Ramos (cell line): ENCODE data around the gene MCL1.
"Not testable (repeated sequence)": the region's sequence is repeated elsewhere in the genome, so short reads cannot be mapped to it uniquely, and the experiment has no call there.

Source experiments
- in situ Hi-C: fragments of 300-500 bp; cut with MboI; formaldehyde crosslinking; loops from one replicate; pipeline ENCODE4 v1.14.3; 2022; ENCODE audit warnings: low sequenced_read_pairs; ENCODE audit not compliant: unreplicated experiment

Gene MCL1

DNA sequence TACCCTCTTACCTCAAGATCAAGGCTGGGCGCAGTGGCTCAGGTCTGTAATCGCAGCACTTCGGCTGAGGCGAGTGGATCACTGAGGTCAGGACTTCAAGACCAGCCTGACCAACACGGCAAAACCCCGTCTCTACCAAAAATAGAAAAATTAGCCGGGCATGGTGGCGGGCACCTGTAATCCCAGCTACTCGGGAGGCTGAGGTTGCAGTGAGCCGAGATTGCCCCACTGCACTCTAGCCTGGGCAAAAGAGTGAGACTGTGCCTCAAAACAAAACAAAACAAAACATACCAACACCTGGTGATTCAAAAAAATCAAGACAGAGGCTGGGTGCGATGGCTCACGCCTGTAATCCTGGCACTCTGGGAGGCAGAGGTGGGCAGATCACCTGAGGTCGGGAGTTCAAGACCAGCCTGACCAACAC lies 5.8 kb downstream of the MCL1 start:
- in situ Hi-C loops = not testable (repeated sequence)

DNA sequence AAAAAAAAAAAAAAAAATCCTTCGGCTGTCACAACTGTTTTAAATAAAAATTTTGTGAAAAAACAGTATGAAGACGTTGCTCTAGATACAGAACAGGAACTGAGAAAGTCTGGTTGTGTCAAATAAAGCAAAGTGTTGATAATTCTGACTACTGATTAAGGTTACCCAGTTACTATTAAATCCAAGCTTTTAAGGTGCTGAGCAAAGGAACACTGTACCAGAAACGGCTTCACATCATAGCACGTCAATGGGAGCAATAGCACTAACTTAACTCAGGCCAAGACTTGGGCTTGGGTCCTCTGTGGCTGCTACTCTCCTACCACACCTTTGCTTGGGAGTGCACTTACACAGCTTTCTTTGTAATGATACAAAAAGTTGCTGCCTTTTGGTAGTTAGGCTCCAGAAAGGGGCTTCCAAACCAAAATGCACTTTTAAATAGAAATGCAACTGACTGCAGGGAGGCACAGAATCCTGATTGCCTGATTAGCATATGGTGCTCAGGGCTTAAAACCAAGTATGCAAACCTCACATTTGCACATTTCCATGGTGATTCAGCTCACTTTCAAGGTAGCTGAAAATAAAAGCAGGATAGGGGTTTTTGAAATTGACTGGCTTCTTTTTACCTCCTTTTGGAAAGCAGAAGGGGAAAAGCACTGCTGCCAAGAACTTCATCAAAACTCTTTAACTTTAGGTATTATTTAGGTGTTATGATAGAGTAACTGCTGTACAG lies 6.3 kb downstream of the MCL1 start:
- in situ Hi-C loops = no loop called here

DNA sequence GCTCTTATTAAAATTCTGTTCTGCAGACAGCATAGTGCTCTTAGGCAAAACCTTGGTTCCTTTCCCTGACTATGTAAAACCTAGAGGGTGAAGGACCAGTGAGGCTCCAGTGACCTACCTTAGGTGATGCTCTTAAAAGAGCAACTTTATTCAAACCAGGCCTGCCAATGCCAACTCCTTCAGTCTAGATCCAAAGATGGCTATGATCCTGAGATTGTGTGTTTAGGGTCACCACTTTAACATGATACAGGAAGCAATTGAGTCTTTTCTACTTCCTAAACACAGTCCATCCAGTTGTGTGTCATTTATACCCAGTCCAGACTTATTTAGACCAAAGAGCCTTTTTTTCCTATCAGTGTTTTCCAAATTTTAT lies 10.8 kb downstream of the MCL1 start:
- in situ Hi-C loops = no loop called here

DNA sequence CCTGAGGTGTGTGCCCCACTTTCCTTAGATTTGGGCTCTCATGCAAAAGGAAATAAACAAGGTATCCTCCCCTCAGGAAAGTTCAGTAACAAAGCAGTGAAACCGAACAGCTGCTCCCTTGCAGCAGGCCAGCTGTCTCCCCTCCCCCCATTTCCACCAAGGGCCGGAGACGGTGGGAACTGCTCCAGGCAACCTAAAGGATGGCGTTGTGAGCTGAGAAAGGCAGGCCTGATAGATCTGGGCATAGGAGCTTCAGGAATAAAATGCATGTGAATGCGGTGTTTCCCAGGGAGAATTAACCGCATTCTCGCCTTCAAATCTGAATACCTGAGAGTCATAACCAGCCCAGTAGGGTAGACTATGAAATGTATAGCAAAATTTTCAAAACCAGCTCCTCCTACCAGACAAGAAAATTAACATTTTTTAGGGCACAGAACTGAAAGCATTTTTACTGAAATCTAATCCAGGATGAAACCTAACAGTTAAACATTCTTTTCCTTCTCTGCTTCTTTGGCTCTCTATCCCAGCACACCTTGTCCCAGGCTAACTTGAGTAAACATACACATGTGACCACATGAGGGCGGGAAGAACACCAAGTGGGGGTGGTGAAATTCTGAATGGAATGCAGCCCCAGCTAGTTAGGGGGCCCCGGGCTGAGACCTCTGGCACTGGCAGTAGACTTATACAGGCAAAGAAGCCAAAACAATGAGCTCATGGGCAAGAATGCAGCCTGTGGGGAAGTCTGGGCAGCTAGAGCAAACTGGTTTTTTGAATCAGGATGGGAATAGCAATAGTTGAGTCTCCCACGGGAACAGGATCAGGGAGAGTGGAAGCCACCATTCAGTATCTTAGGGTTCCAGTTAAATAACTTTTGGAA lies 11.5 kb downstream of the MCL1 start:
- in situ Hi-C loops = no loop called here

DNA sequence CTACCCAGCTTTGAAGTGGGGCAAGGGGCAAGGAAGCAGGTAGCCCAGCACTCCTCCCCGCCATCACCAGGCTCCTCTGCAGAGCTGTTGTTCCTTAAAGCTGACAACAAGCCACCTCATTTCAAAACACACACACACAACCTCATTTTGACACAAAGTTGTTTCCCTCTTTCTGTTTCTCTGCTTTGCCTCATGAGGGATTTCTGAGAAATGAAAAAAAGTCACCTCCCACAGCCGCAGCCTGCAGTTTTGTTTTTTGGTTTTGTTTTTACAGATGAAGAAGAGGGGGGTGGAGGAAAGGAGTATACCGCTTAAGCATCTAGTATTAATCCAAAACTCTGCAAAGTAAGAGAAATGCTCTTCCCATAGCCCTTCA lies 12.1 kb downstream of the MCL1 start:
- in situ Hi-C loops = no loop called here

DNA sequence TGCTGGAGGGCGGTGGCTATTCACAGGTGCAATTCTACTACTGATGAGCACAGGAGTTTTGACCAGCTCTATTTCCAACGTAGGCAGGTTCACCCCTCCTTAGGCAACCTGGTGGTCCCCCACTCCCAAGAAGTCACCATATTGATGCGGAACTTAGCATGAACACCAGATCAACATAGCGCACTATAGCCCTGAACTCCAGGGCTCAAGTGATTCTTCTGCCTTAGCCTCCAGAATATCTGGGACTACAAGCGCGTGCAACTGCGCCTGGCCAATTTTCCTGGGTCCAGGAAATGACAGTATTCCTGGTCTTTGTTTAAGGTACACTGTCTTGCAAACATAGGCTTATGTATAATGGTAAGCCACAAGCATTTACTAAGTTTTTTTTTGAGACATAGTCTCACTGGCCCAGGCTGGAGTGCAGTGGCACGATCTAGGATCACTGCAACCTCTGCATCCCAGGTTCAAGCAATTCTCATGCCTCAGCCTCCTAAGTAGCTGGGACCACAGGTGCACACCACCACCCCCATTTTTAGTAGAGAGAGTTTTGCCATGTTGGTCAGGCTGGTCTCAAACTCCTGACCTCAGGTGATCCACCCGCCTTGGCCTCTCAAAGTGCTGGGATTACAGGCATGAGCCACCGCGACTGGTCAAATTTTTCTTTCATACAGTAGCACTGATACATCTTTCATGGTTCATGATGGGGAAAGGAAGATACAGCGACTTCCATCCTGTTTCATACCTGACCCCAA lies 12.6 kb downstream of the MCL1 start:
- in situ Hi-C loops = no loop called here

DNA sequence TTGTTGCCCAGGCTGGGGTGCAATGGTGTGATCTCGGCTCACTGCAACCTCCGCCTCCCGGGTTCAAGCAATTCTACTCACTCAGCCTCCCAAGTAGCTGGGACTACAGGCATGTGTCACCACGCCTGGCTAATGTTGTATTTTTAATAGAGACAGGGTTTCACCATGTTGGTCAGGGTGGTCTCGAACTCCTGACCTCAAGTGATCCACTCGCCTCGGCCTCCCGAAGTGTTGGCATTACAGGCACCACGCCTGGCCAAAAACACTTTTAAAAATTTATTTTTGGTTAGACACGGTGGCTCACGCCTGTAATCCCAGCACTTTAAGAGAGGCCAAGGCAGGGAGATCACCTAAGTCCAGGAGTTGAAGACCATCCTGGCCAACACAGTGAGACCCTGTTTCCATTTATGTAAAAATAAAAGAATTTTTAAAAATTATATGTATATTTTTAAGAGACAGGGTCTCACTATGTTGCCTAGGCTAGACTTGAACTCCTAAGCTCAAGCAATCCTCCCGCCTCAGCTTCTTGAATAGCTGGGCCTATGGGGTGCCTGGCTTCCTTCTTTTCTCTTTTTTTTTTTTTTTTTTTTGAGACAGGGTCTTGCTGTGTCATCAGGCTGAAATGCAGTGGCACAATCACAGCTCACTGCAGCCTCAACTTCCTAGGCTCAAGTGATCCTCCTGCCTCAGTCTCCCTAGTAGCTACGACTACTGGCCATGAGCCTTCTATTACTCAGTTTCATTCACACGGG lies 14.0 kb downstream of the MCL1 start:
- in situ Hi-C loops = not testable (repeated sequence)

DNA sequence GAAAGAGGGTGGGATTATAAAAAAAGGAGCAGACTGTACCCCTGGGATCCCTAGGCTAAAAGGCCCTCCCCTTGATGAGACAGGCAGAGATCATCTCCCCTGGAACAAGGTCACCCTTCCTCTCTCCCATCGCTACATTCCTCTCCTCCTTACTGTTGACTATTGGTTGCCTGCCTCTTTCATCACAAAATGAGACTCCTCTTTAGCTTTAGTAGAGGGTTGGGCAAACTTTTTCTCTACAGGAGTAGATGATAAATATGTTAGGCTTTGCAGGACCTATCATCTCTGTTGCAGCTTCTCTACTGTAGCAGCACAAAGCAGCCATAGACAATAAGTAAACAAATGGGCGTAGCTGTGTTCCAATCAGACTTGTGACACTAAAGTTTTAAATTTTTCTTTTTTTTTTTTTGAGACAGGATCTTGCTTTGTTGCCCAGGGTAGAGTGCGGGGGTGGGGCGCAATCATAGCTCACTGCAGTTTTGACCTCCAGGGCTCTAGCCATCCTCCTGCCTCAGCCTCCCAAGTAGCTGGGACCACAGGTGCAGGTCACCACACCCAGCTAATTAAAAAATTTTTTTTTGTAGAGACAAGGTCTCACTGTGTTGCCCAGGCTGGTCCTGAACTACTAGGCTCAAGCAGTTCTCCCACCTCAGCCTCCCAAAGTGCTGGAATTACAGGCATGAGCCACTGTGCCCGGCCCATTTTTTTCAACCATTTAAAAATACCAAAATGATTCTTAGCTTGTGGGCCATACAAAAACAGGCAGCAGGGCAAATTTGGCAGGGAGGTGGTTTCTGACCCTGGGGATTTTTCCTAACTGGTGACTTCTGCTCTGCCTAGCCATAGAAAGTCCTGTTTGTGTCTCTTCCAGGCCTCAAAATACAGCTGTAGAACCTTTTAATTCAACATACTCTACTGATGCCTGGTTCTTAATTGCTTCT lies 15.1 kb downstream of the MCL1 start:
- in situ Hi-C loops = loop anchor here (5.0 kb wide), 1 partner anchor 53 kb away; no protein-coding TSS in a partner anchor

DNA sequence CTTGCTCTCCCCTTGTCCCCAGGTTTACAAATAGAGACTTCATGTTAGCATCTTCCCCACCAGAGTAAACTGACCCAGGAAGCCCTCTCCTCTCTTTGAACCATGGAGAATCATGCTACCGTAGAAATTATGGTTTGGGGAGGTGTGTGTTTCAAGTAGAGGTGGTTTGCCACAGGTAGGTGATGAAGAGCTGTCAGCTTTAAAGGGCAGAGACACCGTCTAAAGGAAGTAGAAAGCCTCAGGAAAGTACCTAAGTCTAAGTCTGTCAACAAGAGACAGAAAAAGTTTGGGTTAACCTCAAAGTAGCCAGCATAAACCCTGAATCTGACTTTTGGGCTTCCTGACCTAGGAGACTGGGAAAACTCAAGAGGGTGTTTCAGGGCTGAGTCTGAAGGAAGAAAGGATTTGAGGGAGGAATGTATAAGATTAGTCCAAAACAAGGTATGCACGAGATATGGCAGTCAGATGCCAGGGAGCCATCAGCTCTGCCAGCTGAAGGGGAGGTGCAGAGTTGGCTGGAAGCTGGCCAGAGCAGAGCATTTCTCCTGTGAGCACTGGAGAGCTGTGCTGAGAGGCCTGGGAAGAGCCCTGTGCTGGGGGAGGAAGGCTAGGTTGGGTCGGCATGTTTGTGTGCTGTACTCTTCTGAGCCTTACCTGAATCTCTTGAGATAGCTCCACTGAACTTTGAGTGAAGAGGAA lies 15.9 kb downstream of the MCL1 start:
- in situ Hi-C loops = loop anchor here (5.0 kb wide), 1 partner anchor 54 kb away; no protein-coding TSS in a partner anchor

DNA sequence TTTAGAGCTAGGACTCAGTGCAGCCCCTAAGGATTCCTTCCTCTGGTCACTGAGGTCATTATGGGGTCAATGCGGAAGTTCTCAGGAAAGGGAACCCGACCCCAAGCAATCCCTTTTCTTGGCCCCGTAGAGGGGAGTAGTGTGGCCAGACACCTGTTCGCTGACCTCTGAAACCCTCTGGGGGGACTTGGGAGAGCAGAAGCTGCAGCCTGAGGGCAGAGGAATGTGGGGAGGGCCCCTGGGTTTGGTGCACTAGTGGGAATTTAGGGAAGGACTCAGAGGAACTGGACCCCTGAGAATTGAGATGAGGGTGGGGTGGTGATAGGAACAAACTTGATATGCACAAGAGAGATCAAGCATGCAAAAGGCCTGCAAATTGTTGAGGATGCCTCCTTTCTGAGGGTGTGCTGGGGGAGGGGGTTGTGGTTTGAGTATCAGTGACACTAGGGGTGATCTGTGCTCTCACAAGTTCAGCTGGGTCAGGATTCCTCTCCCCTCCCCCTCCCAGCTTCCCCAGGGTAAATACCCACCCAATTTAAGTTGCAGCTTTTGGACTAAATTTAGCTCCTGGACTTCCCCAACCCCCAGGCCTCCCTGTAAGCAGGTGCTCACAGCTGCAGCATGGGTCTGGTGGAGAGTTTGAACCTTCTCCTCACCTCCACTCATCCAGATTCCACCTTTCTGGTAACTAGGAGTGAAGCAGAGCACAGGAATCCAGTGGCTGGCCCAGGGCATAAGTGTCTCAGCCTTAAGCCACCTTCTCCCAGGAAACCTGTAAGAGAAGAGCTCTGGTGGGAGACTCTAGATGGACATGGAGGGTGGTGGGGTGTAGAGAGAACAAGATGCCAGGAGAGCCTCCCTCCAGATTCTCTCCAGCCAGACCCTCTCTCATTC lies 16.7 kb downstream of the MCL1 start:
- in situ Hi-C loops = loop anchor here (5.0 kb wide), 1 partner anchor 55 kb away; no protein-coding TSS in a partner anchor

DNA sequence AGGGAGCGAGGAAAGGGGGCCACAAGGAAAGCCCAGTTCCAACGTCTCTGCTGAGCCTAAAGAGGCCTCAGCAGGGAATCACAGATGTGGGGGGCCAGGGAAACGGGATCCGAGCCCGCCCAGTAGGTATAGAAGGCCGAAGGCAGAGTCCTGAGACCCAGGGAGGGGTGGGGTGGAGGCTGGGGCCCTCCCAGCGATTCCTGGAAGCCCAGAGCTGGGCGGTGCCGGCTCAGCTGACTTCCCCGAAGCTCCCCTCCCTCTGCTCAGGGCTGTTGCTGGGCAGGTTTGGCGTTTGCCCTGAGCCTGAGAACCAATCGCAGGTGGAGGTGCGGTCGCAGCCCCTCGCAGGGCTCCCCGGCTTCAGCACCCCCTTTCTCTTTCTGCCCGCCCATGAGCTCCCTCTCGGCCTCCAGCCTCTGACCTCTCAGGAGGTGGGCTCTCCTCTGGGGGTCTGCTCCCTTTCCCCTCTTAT lies 17.4 kb downstream of the MCL1 start:
- in situ Hi-C loops = loop anchor here (5.0 kb wide), 1 partner anchor 55 kb away; no protein-coding TSS in a partner anchor

DNA sequence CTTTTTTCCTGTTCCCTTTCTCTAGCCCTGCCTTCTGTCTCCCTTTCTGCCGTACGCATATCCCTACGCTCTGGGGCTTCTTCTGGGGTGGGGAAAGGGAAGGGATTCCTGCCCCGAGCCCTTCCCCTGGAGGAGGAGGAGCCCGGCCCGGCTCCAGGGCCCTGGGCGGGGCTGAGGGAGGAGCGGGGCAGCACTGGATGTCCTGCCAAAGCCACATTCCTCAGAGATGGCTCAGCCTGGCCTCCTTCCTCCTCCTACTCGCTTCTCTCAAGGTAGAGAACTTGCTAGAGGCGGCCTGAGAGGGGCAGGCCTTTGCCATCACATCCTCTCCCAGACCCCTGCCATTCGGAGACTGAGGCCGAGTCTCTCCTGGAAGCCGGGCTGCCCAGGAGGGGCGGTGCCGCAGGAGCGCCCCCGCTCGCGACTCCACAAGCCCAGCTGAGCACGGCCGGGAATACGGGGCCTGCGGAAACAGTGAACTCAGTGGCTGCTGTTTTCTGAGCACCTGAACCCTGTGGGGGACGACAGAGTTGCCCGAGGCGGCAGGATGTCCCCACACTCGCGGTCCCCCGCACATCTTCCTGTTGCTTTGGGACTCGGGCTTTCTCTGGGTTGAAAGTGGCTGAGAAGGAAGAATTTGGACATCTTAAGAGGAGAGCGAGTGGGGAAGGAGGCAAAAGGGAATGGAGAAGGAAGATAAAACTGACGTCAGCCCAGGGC lies 18.0 kb downstream of the MCL1 start:
- in situ Hi-C loops = loop anchor here (5.0 kb wide), 1 partner anchor 56 kb away; no protein-coding TSS in a partner anchor

DNA sequence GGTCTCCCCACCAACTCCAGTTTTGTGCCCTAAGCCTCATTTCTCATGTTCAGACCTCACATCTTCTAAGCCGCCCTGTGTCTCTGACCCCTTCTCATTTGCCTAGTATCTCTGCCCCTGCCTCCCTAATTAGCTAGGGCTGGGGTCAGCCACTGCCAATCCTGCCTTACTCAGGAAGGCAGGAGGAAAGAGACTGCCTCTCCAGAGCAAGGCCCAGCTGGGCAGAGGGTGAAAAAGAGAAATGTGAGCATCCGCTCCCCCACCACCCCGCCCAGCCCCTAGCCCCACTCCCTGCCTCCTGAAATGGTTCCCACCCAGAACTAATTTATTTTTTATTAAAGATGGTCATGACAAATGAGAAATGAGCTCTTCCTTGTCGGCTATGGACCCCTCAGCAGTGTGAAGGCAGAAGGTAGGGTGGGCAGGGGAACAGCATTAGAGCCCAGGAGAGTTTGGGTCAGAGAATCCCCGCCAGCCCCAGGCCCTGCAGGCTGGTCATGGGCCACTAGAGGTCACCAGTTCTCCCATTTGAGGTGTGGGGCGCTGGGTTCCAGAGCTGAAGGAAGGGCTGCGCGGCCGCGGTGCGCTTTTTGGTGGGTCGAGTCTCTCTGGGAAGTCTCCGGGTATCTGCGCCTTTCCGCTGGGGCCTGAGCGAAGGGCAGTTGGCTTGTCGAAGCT lies 18.7 kb downstream of the MCL1 start:
- in situ Hi-C loops = loop anchor here (5.0 kb wide), 1 partner anchor 57 kb away; no protein-coding TSS in a partner anchor

DNA sequence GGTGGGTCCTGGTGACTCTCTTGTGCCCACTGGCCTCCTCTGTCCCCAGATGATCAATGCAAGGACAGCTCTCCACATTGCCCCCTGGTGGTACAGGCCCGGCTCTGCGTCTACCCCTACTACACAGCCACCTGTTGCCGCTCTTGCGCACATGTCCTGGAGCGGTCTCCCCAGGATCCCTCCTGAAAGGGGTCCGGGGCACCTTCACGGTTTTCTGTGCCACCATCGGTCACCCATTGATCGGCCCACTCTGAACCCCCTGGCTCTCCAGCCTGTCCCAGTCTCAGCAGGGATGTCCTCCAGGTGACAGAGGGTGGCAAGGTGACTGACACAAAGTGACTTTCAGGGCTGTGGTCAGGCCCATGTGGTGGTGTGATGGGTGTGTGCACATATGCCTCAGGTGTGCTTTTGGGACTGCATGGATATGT lies 19.4 kb downstream of the MCL1 start:
- in situ Hi-C loops = loop anchor here (5.0 kb wide), 1 partner anchor 57 kb away; no protein-coding TSS in a partner anchor

DNA sequence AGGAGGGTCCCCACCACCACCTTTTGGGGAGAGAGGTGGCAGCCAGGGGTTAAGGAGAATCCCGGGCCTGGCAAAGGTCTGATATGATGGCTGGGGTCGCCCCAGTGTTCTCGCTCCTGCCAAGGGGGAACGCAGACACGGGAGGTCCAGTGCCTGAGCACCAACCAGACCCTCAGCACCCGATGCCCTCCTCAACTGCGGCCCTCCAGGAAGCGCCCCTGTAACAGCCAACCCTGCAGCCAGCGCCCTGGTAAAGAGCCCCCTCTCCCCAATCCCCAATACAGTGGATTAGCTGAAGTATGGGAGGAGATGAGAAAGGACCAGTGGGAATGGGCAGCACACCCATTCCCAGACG lies 19.8 kb downstream of the MCL1 start:
- in situ Hi-C loops = loop anchor here (5.0 kb wide), 1 partner anchor 58 kb away; no protein-coding TSS in a partner anchor
